GM18870 (cell line): ENCODE data around the gene C19orf81.

Experiments used
- ATAC-seq: cut with Tn5 transposase; IDR thresholded peaks from one replicate; pipeline ENCODE4 v1.9.1; 2021; ENCODE audit warnings: moderate library complexity; ENCODE audit not compliant: unreplicated experiment

The C19orf81 gene

GRCh38 chr19:50629194-50629593, 20.1 kb upstream of the C19orf81 start:
- no peak for ATAC-seq

- no peak for ATAC-seq
Measured at GRCh38 chr19:50629801-50630200, 19.4 kb upstream of the C19orf81 start.

GRCh38 chr19:50632151-50632835, 17.0 kb upstream of the C19orf81 start:
- no peak for ATAC-seq

- ATAC-seq: no peak
Measured at GRCh38 chr19:50633359-50633758, 15.9 kb upstream of the C19orf81 start.

- no peak for ATAC-seq
Measured at GRCh38 chr19:50633973-50634372, 15.3 kb upstream of the C19orf81 start.

GRCh38 chr19:50636317-50637085, 12.7 kb upstream of the C19orf81 start:
- no peak for ATAC-seq

GRCh38 chr19:50638600-50638999, 10.6 kb upstream of the C19orf81 start:
- no peak for ATAC-seq

- ATAC-seq: no peak
Measured at GRCh38 chr19:50639121-50640112, 9.8 kb upstream of the C19orf81 start, which contains the start of gene SYT3. TSS of gene SYT3 (minus strand) at chr19:50639881. CDS start at chr19:50637411, 2,470 bp downstream.

- ATAC-seq: no peak
Measured at GRCh38 chr19:50640368-50640767, 8.9 kb upstream of the C19orf81 start.

GRCh38 chr19:50644315-50644915, 4.8 kb upstream of the C19orf81 start:
- no peak for ATAC-seq

GRCh38 chr19:50645107-50645506, 4.1 kb upstream of the C19orf81 start:
- ATAC-seq: no peak

GRCh38 chr19:50646074-50646807, 3.0 kb upstream of the C19orf81 start:
- ATAC-seq: no peak

- no peak for ATAC-seq
Measured at GRCh38 chr19:50647879-50648615, 1.2 kb upstream of the C19orf81 start.

- ATAC-seq: no peak
Measured at GRCh38 chr19:50648659-50649058, 586 bp upstream of the C19orf81 start.

GRCh38 chr19:50651174-50651573, 1.9 kb downstream of the C19orf81 start:
- no peak for ATAC-seq

GRCh38 chr19:50652722-50653121, 3.5 kb downstream of the C19orf81 start:
- ATAC-seq: no peak

- no peak for ATAC-seq
Measured at GRCh38 chr19:50654882-50655281, 5.6 kb downstream of the C19orf81 start.

GRCh38 chr19:50657222-50657669, 8.0 kb downstream of the C19orf81 start:
- ATAC-seq: no peak

- ATAC-seq: no peak
Measured at GRCh38 chr19:50657712-50658440, 8.6 kb downstream of the C19orf81 start.
